OCI-LY3 (cell line): ENCODE results near the gene GMPS.
"Not testable (repeated sequence)": the region's sequence is repeated elsewhere in the genome, so short reads cannot be mapped to it uniquely, and the experiment has no call there.

ENCODE experiments used
- EZH2phosphoT487 ChIP-seq: fragments of 200-600 bp; shearing (Covaris generic); IDR thresholded peaks from 2 replicates; pipeline ENCODE4 v1.6.1; 2018; ENCODE audit warnings: antibody characterized with exemption, mixed run types, low read depth
- TF ChIP-seq, protein P1 (sequence below): fragments of 200-600, 300-600 bp; sonication (generic); IDR thresholded peaks from 2 replicates; pipeline ENCODE4 v1.5.1; 2014; ENCODE audit warnings: antibody characterized with exemption, low read length, low read depth

DNA sequence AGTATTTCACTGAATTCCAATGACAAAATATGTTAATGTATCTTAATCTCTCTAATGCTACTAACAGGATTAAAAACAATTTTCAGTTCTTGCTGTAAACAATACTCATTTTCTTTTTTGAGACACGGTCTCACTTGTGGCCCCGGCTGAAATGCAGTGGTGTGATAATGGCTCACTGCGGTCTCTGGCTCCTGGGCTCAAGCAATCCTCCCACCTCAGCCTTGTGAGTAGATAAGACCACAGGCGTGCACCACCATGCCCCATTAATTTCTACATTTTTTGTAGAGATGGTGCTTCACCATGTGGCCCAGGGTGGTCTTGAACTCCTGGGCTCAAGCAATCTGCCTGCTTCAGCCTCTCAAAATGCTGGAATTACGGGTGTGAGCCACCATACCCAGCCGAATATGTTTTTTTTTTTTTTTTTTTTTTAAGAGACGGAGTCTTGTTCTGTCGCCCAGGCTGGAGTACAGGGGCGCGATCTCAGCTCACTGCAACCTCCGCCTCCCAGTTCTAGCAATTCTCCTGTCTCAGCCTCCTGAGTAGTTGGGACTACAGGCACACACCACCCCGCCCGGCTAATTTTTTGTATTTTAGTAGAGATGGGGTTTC is 41.9 kb upstream of the GMPS start:
- TF ChIP-seq, protein P1, sequence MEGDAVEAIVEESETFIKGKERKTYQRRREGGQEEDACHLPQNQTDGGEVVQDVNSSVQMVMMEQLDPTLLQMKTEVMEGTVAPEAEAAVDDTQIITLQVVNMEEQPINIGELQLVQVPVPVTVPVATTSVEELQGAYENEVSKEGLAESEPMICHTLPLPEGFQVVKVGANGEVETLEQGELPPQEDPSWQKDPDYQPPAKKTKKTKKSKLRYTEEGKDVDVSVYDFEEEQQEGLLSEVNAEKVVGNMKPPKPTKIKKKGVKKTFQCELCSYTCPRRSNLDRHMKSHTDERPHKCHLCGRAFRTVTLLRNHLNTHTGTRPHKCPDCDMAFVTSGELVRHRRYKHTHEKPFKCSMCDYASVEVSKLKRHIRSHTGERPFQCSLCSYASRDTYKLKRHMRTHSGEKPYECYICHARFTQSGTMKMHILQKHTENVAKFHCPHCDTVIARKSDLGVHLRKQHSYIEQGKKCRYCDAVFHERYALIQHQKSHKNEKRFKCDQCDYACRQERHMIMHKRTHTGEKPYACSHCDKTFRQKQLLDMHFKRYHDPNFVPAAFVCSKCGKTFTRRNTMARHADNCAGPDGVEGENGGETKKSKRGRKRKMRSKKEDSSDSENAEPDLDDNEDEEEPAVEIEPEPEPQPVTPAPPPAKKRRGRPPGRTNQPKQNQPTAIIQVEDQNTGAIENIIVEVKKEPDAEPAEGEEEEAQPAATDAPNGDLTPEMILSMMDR, result not testable (repeated sequence)
- not testable (repeated sequence) for TF ChIP-seq EZH2phosphoT487
